Epithelial cell of proximal tubule (primary cell): Measurements from ENCODE around the gene SH3PXD2A. TPM values are rescaled to one million over a fixed set of nuclear protein-coding genes. Genes with fewer than 3 reads are reported as not detected.
"Not testable (repeated sequence)": the region's sequence is repeated elsewhere in the genome, so short reads cannot be mapped to it uniquely, and the experiment has no call there.

Experiments used
- DNase-seq: peaks from one replicate; pipeline ENCODE4 v3.0.0-alpha.2; 2011; ENCODE audit warnings: low read depth
- H3K4me3 ChIP-seq: 2 replicates; pipeline ENCODE4 v1.5.1; 2011; ENCODE audit warnings: low read depth, mild to moderate bottlenecking, low read length
- CTCF ChIP-seq: conservative IDR thresholded peaks from 2 replicates; pipeline ENCODE4 v1.5.1; 2012; ENCODE audit warnings: low read depth, mild to moderate bottlenecking, low read length
- total RNA-seq: library from RNA; depleted of rRNA; stranded (reverse); fragments of >200 nt; gene quantifications from 2 replicates; pipeline ENCODE4 v1.2.3, GENCODE V29; 2015

The SH3PXD2A gene
- total RNA-seq, 1 donor from 2014 or later = 5.8 TPM

- no peak overlapping the region for H3K4me3 ChIP-seq
- no peak for TF ChIP-seq CTCF
- DNase-seq = no peak
Observed at GRCh38 chr10:103637927-103638557, 217.3 kb downstream of the SH3PXD2A start.

GRCh38 chr10:103637011-103637410, 218.4 kb downstream of the SH3PXD2A start:
- TF ChIP-seq CTCF = no peak
- H3K4me3 ChIP-seq = no peak overlapping the region
- DNase-seq = no peak

GRCh38 chr10:103636492-103636891, 218.9 kb downstream of the SH3PXD2A start:
- no peak for DNase-seq
- H3K4me3 ChIP-seq = no peak overlapping the region
- TF ChIP-seq CTCF = no peak

GRCh38 chr10:103635580-103635979, 219.8 kb downstream of the SH3PXD2A start:
- H3K4me3 ChIP-seq = no peak overlapping the region
- no peak for TF ChIP-seq CTCF
- DNase-seq = no peak

- TF ChIP-seq CTCF = no peak
- no peak for DNase-seq
- H3K4me3 ChIP-seq = no peak overlapping the region
Observed at GRCh38 chr10:103633846-103634245, 221.5 kb downstream of the SH3PXD2A start.

- H3K4me3 ChIP-seq, DNase-seq: not testable (repeated sequence)
Observed at GRCh38 chr10:103632871-103633270, 222.5 kb downstream of the SH3PXD2A start.

- no peak for DNase-seq
- no peak for TF ChIP-seq CTCF
- no peak overlapping the region for H3K4me3 ChIP-seq
Observed at GRCh38 chr10:103632247-103632642, 223.1 kb downstream of the SH3PXD2A start.

- TF ChIP-seq CTCF = no peak
- H3K4me3 ChIP-seq = no peak overlapping the region
- DNase-seq = no peak
Observed at GRCh38 chr10:103630156-103630555, 225.2 kb downstream of the SH3PXD2A start.
